GM18517 (cell line): ENCODE results near the gene DUSP1.
"Not testable (repeated sequence)": the region's sequence is repeated elsewhere in the genome, so short reads cannot be mapped to it uniquely, and the experiment has no call there.

Experiments
- ATAC-seq: cut with Tn5 transposase; IDR thresholded peaks from one replicate; pipeline ENCODE4 v1.9.1; 2021; ENCODE audit warnings: mild to moderate bottlenecking, moderate library complexity; ENCODE audit not compliant: unreplicated experiment

Gene DUSP1, protein sequence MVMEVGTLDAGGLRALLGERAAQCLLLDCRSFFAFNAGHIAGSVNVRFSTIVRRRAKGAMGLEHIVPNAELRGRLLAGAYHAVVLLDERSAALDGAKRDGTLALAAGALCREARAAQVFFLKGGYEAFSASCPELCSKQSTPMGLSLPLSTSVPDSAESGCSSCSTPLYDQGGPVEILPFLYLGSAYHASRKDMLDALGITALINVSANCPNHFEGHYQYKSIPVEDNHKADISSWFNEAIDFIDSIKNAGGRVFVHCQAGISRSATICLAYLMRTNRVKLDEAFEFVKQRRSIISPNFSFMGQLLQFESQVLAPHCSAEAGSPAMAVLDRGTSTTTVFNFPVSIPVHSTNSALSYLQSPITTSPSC

DNA sequence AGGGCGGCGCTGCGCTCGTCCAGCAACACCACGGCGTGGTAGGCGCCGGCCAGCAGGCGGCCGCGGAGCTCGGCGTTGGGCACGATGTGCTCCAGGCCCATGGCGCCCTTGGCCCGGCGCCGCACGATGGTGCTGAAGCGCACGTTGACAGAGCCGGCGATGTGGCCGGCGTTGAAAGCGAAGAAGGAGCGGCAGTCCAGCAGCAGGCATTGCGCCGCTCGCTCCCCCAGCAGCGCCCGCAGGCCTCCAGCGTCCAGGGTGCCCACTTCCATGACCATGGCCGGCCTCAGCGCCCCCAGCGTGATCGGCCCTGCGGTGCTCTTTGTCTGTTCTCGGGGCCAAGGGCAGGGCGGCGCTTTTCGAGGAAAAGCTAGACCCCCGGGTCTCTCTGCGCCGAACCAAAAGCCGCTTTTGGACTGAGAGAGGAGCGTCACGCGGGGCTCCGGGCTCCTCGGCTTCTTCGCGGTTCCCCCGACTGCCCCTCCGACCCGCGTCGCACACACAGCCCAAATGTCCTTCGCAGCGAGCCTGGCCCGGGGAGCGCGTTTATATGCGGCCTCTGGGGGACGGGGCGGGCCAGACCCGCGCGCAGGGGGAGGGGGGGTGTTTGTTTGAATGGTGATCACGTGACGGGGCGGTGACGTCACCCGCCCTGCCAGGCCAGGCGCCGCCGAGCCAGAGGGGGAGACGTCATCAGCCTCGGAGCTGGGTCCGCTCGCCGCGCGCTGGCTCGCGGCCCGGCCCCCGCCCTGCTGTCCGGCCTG is at the start of gene DUSP1:
TSS of gene DUSP1 (minus strand) at position 521 of the 764 bp plus-strand sequence. CDS start at position 278, 243 bp downstream.
- ATAC-seq = peak; percentile 40

DNA sequence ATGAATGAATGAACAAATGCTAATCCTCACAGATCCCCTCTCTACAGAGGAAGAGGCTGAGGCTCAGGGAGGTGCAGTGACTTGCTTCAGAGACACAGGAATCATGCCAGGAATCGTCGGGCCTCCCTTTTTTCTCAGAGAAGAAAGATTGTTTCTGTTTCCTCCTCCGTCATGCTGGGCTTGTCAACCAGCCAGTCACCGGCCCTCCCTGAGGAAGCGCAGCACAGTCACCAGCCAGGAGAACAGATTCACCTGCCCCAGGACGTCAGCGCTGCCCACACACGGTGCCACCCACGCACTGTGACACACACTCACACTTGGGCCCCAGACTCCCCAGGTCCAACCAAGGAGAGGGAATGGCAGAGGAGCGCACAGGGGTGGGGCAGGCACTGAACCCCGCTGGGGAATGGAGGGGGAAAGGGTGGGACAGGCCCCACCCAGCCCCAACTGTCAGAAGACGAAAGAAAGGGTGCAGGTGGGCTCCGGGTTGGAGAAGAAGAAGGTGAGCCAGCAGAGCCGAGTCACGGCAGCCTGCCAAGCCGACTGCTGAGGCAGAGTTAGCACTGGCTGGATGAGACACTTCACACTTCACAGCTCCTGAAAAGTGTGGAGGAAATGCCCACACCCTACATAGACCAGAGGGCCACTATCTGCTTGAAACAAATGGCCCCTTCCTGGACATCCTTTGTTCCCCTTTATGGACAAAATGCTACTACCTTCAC is 49.2 kb upstream of the DUSP1 start:
- ATAC-seq = no peak

DNA sequence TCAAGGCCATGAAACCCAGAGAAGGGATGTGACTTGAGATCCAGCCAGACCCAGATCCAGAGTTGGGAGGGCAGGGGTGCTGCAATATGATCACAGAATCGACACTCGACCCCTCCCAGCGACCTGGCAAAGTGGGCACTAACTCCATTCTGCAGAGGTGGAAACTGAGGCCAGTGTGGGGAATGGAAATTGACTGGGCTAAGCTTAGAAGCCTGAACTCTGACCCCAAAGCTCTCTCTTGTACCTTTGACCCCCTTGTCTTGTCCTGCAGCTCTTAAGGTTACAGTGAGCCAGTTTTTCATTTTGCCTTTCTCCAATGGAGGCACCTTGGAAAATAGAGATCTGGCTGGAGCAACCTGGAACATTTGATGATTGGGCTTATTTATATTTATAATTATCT is 48.6 kb upstream of the DUSP1 start:
- no peak for ATAC-seq

DNA sequence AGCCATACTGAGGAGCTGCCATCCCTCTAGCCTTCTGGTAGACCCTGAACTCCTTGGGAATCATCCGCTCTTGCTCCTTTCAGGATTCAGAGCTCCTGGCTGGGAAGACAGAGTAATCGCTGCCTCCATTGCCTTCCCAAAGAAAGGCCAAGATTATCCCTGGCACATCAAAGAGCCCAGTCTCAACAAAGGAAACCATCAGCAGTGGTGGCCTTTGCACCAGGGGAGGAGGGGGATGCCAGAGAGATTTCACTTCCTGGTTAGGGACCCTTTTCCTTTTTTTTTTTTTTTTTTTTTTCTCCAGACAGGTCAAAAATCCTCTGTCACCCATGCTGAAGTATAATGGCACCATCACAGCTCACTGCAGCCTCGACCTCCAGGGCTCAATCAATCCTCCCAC is 47.1 kb upstream of the DUSP1 start:
- ATAC-seq = no peak

DNA sequence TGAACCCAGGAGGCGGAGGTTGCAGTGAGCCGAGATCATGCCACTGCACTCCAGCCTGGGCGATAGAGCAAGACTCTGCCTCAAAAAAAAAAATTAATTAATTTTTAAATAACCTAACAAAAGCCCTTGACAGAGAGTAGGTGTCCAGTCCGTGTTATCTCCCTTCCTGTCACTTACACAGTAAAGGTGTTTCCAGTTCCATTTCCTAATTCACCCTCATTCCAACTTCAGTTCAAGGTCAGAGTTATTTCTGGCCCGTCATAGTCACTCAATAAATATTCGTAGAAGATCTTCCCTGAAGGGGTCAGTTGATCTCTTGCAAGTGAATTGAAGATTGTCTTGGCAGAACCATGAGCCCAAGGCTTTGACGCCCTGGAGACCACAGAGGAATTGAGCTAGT is 46.7 kb upstream of the DUSP1 start:
- ATAC-seq = no peak

DNA sequence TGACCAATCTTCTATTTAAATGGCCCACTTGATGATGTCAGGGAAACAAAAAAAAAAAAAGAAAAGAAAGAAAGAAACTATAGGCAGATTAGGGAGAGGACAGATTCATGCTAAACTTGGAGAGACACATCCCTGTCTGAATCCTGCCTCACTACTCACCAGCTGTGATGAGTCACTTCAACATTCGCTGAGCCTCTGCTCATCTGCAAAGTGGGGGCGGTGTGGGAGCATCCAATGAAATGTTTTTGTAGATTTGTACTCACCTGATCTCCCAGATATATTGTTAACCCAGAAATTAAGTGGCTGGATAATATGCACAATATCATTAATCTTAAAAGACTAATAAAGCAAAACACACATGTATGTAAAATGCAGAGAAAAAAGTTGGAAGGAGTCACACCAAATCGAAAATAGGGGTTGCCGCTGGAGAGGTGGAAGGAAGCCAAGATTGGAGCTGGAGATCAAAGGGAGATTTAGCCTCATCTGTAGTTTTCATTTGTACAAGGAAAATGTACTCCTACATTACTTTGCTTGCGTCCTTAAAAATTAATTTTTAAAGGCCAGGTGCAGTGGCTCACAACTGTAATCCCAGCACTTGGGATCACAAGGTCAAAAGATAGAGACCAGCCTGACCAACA is 46.0 kb upstream of the DUSP1 start:
- ATAC-seq = no peak

DNA sequence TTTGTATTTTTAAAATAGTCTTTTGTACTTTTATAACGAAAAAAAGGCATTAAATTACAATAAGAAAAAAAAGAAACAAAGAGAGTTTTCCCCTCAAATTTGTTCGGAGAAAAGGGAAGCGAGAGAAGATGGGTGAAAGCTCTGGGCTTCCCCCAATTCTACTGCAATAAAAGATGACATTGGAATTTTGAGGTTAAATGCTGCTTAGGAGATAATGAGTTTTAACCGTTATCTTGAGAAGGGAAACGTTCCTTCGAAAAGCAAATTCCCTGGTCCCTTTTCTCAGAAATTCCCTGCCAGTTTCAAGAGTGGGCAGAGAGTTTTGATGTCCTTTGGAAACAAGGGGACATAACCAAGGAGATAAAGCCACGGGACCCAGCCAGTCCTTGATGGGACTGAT is 44.6 kb upstream of the DUSP1 start:
- ATAC-seq = no peak

DNA sequence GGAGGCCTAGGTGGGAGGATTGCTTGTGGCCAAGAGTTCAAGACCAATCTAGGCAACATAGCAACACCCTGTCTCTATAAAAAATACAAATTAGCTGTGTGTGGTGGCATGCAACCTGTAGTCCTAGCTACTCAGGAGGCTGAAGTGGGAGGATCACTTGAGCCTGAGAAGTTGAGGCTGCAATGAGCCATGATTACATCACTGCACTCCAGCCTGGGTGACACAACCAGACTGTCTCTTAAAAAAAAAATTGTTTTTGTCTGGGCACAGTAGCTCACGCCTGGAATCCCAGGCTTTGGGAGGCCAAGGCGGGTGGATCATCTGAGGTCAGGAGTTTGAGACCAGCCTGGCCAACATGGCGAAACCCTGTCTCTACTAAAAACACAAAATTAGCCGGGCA is 40.0 kb upstream of the DUSP1 start:
- ATAC-seq = not testable (repeated sequence)

DNA sequence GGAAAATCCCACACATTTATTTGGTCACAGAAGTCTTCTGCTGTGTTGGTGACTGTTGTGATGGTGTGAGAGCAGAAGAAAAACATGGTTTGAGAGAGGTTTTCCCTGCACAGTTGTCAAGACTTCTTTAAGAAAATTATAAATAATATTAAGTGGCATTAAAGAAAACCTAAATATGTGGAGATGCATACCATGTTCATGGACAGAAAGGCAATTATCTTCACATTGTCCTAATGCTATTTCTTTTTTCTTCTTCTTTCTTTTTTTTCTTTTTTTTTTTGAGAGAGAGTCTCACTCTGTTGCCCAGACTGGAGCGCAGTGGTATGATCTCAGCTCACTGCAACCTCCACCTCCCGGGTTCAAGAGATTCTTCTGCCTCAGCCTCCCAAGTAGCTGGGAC is 38.8 kb upstream of the DUSP1 start:
- no peak for ATAC-seq

DNA sequence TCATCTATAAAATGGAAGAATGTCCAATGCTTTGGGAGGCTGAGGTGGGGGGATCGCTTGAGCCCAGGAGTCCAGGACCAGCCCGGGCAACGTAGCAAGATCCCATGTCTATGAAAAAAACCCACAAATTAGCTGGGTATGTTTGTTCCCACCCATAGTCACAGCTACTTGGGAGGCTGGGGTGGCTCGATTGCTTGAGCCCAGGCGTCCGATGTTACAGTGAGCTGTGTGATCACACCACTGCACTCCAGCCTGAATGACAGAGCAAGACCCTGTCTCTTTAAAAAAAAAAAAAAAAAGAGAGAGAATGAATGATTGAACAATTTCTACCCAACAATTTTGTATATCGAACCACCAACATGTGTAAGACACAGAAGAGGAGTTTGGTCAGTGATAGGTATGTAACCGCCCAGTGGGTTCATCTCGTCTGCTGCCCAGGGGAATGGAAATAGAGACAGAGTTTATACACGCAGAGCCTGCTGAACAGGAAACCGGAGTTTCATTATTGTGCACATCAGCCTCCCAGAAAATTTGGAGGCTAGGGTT is 36.8 kb upstream of the DUSP1 start:
- ATAC-seq = no peak

DNA sequence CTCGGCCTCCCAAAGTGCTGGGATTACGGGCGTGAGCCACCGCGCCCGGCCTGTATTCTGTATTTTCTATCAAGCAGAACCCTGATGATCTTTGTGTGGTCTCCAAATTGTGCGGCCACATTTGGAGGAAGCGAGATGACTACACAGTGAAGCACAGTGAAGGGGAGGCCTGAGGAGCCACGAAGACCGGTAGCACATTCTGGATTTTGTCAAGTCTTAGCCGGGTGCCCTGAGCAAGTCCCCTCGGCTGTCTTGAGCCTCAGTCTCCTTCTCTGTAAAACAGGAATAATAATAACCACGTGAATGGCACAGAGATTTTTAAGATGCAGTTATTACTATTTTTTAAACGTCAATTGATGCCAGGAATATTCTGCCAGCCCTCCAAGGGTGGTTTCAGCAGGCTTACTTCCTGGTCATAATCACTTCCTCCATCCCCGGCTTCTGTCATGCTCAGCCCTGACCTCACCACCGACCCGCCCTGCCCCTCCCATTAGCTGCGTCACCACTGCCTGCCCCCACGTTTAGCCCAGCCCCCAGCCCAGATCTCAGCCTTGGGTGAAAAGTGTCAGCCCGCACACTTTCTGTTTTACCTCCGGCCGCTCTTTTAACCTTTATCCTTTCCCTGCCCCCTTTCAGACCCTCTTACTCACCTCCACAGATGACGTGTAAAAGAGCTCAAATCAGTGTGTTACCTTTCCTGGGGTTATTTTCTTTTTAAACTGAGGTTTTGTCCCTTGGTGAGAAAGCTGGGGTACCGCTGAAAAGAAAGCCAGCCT is 36.1 kb upstream of the DUSP1 start:
- ATAC-seq = peak; percentile 92

DNA sequence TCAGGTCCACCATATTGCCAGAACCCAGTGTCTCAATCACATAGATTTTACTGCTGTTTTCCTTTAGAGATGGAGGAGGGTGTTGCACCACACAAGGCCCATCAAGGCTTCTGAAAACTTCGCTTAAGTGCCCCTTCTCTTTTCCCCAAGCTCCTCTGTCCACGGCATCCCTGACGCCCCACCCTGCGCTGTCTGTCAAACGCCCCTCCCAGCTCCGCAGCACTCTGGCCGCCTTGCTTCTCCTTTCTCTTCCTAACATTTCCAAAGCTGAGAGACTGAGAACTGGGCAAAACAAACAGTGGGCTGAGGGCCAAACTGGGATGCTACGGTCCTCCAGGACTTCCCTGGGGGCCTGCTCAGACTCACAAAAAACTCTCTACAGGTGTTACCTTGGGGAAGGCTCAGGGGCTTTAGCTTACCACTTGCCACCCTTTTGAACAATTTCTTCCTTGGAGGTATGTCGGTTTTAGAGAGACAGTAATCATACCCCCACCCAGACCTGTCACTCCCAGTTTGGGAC is 34.8 kb upstream of the DUSP1 start:
- ATAC-seq = no peak

DNA sequence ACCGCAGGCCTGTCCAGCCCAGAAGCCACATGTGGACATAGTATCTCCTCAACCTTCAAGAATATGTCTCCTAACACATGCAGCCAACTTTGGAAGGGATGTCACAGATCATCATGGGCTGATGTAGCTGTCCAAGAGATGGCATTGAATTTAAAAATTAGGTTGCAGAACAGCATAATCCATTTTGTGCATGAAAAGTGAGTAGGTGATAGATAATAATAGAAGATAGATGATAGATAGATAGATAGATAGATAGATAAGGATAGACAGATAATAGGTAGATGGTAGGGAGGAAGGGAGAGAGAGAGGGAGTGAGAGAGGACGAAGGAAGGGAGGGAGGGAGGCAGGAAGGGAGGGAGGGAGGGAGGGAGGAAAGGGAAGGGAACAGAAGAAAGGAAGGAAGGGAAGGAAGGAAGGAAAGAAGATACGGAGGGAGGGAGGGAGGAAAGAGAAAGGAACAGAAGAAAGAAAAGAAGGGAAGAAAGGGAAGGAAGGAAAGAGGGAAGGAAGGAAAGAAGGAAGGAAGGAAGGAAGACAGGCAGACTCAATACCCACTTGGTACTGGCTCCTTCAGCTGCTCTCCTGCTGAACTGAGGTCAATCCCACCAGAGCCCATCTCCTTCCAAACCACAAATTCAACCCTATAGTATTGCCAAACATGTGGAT is 34.2 kb upstream of the DUSP1 start:
- ATAC-seq = no peak

DNA sequence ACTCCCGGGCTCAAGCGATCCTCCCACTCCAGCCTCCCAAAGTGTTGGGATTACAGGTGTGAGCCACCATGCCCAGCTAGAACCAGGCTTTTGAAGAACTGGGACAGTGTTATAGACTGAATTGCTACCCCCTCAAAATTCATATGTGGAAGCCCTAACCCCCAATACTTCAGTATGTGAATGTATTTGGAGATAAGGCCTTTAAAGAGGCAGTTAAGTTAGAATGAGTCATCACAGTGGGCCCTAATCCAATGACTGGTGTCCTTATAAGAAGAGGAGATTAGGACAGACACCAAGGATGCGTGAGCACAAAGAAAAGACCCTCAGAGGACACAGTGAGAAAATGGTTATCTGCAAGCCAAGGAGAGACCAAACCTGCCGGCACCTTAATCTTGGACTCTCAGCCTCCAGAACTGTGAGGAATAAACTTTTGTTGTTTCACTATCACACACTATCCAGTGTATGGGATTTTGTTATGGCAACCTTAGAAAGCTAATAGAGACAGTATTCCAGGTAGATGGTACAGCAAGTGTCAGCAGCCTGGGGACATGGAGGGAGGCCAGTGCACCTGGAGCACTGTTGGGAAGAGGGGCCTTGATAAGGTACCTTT is 31.7 kb upstream of the DUSP1 start:
- ATAC-seq = no peak

DNA sequence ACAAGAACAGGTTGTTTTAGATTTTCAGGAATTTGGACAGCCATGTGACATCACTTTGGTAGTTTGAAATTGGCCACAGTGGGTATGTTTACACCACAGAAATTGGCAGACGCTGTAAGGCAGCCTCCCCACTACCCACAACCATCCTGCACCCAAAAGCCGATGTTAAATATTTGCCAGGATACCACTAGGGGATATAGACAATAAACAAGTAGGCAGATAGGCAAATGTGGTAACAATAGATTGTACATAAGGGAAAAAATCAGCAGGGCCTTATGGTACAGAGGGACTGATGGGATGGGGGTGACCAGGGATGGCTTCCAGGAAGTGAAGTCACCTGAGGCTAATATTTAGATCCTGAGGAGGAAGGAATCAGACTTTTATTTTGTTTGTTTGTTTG is 31.1 kb upstream of the DUSP1 start:
- ATAC-seq = no peak

DNA sequence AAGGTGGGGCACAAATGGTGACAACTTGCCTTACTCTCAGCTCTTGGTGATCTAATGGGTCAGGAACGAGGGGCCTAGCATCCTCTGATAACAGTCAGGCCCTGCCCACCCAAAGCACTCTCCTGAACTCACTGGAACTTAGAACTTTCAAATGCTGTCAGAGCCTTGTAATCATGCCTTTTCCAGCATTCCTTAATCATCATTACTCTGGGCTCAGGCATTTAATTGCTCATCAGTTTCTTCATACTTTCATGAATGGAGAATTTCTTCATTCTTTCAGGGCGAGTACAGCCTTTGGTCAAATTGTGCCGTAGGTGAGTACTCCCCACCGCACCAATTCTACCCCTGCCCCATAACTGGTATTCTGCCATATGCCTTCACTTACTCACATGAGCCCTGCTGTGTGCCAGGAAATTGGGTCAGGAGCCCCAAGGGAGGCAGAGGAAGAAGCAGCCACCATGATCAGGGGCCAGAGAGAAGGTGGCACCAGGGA is 30.2 kb upstream of the DUSP1 start:
- ATAC-seq = no peak

DNA sequence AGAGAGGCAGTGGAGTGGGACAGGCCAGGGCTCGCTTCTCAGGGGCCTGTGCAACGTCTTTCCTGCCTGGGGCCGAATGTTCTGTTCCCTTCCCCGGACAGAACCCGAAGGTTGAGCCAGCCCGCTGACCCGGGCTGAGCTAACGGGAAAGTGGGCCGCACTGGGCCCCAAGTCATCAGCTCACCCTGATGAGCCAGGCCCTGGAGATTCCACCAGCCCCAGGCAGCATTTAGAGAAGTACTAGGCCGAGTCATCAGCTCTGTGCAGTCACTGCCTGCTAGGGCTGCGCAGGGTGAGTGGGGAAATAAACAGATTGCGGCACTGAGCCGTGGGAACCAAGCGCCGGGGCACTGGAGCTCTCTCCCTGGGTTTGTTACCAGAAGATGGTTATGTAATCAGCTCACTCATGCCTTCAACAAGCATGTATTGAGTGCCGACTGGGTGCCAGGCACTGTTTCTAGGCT is 29.1 kb upstream of the DUSP1 start:
- ATAC-seq = no peak

DNA sequence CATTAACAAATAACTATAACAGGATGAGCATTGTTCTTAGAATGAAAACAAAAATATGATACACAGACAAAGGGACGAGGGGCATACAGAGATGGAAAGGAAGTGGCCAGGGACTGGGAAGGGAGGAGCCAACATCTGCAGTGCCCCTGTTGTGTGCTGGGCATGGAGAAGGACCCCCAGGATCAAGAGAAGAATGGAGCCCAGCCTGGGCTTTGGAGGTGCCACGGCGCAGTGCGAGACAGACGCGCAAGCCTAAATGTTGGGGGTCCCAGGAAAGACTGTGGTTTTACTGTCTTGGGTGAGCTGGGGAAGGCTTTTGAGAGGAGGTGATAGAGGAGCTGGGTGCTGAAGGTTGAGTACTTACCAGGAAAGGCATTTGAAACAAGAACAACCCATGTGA is 28.4 kb upstream of the DUSP1 start:
- no peak for ATAC-seq
